ENCODE results near the gene LONP1.

GRCh38 chr19:5674714-5675113 lies 45.2 kb downstream of the LONP1 start:
- TF ChIP-seq CTCF (IDR thresholded peaks at IDR 0.05) (no peak), POLR2A (IDR thresholded peaks at IDR 0.05) (no peak)

All from uterus (tissue), 2 donors.